K562 (cell line): ENCODE data around the gene MAN1A1. TPM values are rescaled to one million over a fixed set of nuclear protein-coding genes. Genes with fewer than 3 reads are reported as not detected.
A peak's percentile ranks its signal among the peaks of the same experiment; 100 is the strongest.

Experiments used
- ATAC-seq: fragments of 200-7000 bp; cut with Tn5 transposase; 3 replicates; pipeline ENCODE4 v1.9.1; 2020; ENCODE audit warnings: moderate library complexity
- BruUV-seq: library from RNA; stranded (reverse); fragments of 400-500 nt; replicated peaks from 2 replicates; lab custom pipeline; 2021; lab: Mats Ljungman, UMichigan
- CTCF ChIA-PET: fragments of 300-600 bp; formaldehyde crosslinking; extraction: SDS; loops from one replicate; lab custom pipeline; 2021; ENCODE audit warnings: low intra/inter-chr PET ratio; lab: Yijun Ruan, JAX
- POLR2A ChIA-PET: fragments of 300-600, 350-650 bp; sonication (Branson Sonifier 250); formaldehyde crosslinking; extraction: SDS; loops from one replicate; lab custom pipeline; 2021; ENCODE audit warnings: antibody characterized with exemption, inconsistent platforms; lab: Yijun Ruan, JAX
- DNase-seq, 4 experiments: peaks; one replicate each; pipeline versions ENCODE4 v3.0.0 to v3.0.0-alpha.2; 2011 to 2018; ENCODE audit warnings: low spot score in 3 of 4, mixed read lengths in 3 of 4; ENCODE audit errors: extremely low read depth in 1 of 4
- FAIRE-seq: peaks from 2 replicates; lab custom pipeline; 2011; peaks lifted over from hg19 to GRCh38; lab: Jason Lieb, UNC
- H2AFZ ChIP-seq: 2 replicates; pipeline ENCODE4 v1.6.0; 2011; ENCODE audit warnings: low read depth, low read length, control low read depth, inconsistent platforms
- H3K27ac ChIP-seq: fragments of 200-600 bp; 3 replicates; pipeline ENCODE4 v1.8.0; 2011; ENCODE audit warnings: low read depth, mild to moderate bottlenecking, control low read depth, inconsistent platforms, low read length, moderate library complexity, mixed read lengths; ENCODE audit errors: extremely low read depth
- H3K27me3 ChIP-seq, 2 experiments: fragments of 300-600 bp in 1 of 2; 2 replicates in 1 of 2; 3 replicates in 1 of 2; pipeline versions ENCODE4 v1.6.0 to v1.8.0; 2011; ENCODE audit warnings: inconsistent platforms in 2 of 2, low read length in 2 of 2, mild to moderate bottlenecking in 1 of 2, mixed read lengths in 1 of 2, moderate library complexity in 1 of 2; ENCODE audit not compliant: control insufficient read depth in 2 of 2, insufficient read depth in 2 of 2
- H3K36me3 ChIP-seq: fragments of 300-600 bp; 3 replicates; pipeline ENCODE4 v1.8.0; 2011; ENCODE audit warnings: mild to moderate bottlenecking, low read length, inconsistent platforms; ENCODE audit not compliant: control insufficient read depth, insufficient read depth
- H3K4me1 ChIP-seq, 2 experiments: fragments of 200-600 bp in 1 of 2; replicated peaks in 1 of 2; 2 replicates in 1 of 2; 3 replicates in 1 of 2; pipeline versions ENCODE4 v1.5.1 to v1.8.0; 2011; ENCODE audit warnings: inconsistent platforms in 2 of 2, low read length in 2 of 2, mild to moderate bottlenecking in 1 of 2, mixed read lengths in 1 of 2, moderate library complexity in 1 of 2; ENCODE audit not compliant: control insufficient read depth in 2 of 2, insufficient read depth in 2 of 2
- H3K4me2 ChIP-seq: 2 replicates; pipeline ENCODE4 v1.6.1; 2011; ENCODE audit warnings: low read length, control low read depth, inconsistent platforms, mixed read lengths; ENCODE audit not compliant: insufficient read depth
- H3K4me3 ChIP-seq: fragments of 200-600 bp; sonication (generic), shearing (Covaris generic); 2 replicates; pipeline ENCODE4 v1.5.1; 2016; ENCODE audit warnings: control low read depth, inconsistent platforms
- H3K79me2 ChIP-seq: fragments of 200-600 bp; 3 replicates; pipeline ENCODE4 v1.8.0; 2011; ENCODE audit warnings: low read length, inconsistent platforms; ENCODE audit not compliant: control insufficient read depth, insufficient read depth
- H3K9ac ChIP-seq, 2 experiments: 2 replicates each; pipeline versions ENCODE4 v1.6.0 to v1.6.1; 2011; ENCODE audit warnings: low read depth in 2 of 2, low read length in 2 of 2, control low read depth in 1 of 2, inconsistent platforms in 1 of 2, mild to moderate bottlenecking in 1 of 2, mixed read lengths in 1 of 2; ENCODE audit not compliant: insufficient read depth in 1 of 2
- H3K9me1 ChIP-seq: one replicate; pipeline ENCODE4 v1.6.0; 2011; ENCODE audit warnings: inconsistent platforms, mild to moderate bottlenecking, low read length, moderate library complexity; ENCODE audit not compliant: control insufficient read depth, insufficient read depth
- H3K9me3 ChIP-seq: replicated peaks from 2 replicates; pipeline ENCODE4 v1.5.1; 2011; ENCODE audit warnings: low read depth, low read length, inconsistent platforms; ENCODE audit not compliant: control insufficient read depth, insufficient read depth
- H4K20me1 ChIP-seq: replicated peaks from 2 replicates; pipeline ENCODE4 v1.6.1; 2011; ENCODE audit warnings: low read length, inconsistent platforms, mixed read lengths; ENCODE audit not compliant: control insufficient read depth, insufficient read depth
- DNMT1 ChIP-seq: fragments of 450-650 bp; IDR thresholded peaks from 2 replicates; pipeline ENCODE4 v1.6.1; 2016; ENCODE audit warnings: antibody characterized with exemption, mild to moderate bottlenecking
- FOS ChIP-seq: IDR thresholded peaks from 3 replicates; pipeline ENCODE4 v1.6.1; 2011; ENCODE audit not compliant: insufficient read length; ENCODE audit errors: extremely low read depth
- FOXK2 ChIP-seq, 2 experiments: fragments of 450-650 bp; IDR thresholded peaks in 1 of 2; conservative IDR thresholded peaks in 1 of 2; 2 replicates each; pipeline ENCODE4 v1.6.1; 2016; ENCODE audit warnings: low read depth in 2 of 2, mild to moderate bottlenecking in 1 of 2
- HOMEZ ChIP-seq: fragments of 250-450 bp; sonication (Bioruptor Pico); IDR thresholded peaks from 2 replicates; pipeline ENCODE4 v1.4.0; 2020; ENCODE audit warnings: mild to moderate bottlenecking, moderate library complexity
- HSF4 ChIP-seq: fragments of 250-450 bp; sonication (Bioruptor Pico); IDR thresholded peaks from 2 replicates; pipeline ENCODE4 v2.1.2; 2022; ENCODE audit warnings: mild to moderate bottlenecking, moderate library complexity, borderline replicate concordance
- NR3C1 ChIP-seq: sonication (generic); formaldehyde crosslinking; IDR thresholded peaks from 2 replicates; pipeline ENCODE4 v1.8.1; 2022; ENCODE audit warnings: missing genetic modification reagents
- PHB2 ChIP-seq: fragments of 450-650 bp; IDR thresholded peaks from 2 replicates; pipeline ENCODE4 v1.6.1; 2017; ENCODE audit warnings: low read depth
- PHTF2 ChIP-seq: fragments of 250-450 bp; sonication (Bioruptor Pico); IDR thresholded peaks from 2 replicates; pipeline ENCODE4 v1.5.0; 2021; ENCODE audit warnings: mild to moderate bottlenecking
- SPI1 ChIP-seq: IDR thresholded peaks from 2 replicates; pipeline ENCODE4 v1.6.1; 2011; ENCODE audit warnings: low read depth, low read length, control low read depth, borderline replicate concordance
- TBP ChIP-seq: optimal IDR thresholded peaks from 2 replicates; pipeline ENCODE3; 2011; ENCODE audit warnings: low read depth, low read length, improper control_type of control experiment
- TRIM28 ChIP-seq: fragments of 450-650 bp; IDR thresholded peaks from 2 replicates; pipeline ENCODE4 v1.6.1; 2017
- ZNF445 ChIP-seq: fragments of 250-450 bp; sonication (Bioruptor Pico); IDR thresholded peaks from 2 replicates; pipeline ENCODE4 v1.4.0; 2020; ENCODE audit warnings: low read depth, mild to moderate bottlenecking, moderate library complexity
- ZNF518B ChIP-seq: fragments of 250-450 bp; sonication (Bioruptor Pico); IDR thresholded peaks from 2 replicates; pipeline ENCODE4 v1.5.0; 2021; ENCODE audit warnings: mild to moderate bottlenecking, moderate library complexity
- WGBS: fragments of 100-300 bp; shearing (Covaris generic); methylation state at CpG from one replicate; pipeline ENCODE4 v1.1.6; 2016; ENCODE audit warnings: low coverage, mixed read lengths; ENCODE audit not compliant: insufficient coverage; ENCODE audit errors: missing lambda C conversion rate; 5-methylcytosine and 5-hydroxymethylcytosine counted together
- in situ Hi-C: fragments of 300-500 bp; cut with MboI; formaldehyde crosslinking; loops from 4 replicates; pipeline ENCODE4 v1.15.0; 2018; ENCODE audit warnings: inconsistent platforms, mixed read lengths
- intact Hi-C: fragments of 100-400 bp; cut with micrococcal nuclease; formaldehyde crosslinking; loops from 2 replicates; pipeline ENCODE4 v1.14.2; 2022
- polyA plus RNA-seq, 8 experiments: library from polyadenylated mRNA; depleted of rRNA in 4 of 8; stranded (reverse) in 5 of 8; unstranded in 3 of 8; fragments of >200 nt; fragmentation: Nextera tagmentation in 2 of 8; fragmentation: Illumina TruSeq in 1 of 8; extraction: Ambion mirVana in 2 of 8; extraction: Trizol in 1 of 8; gene quantifications; 2 replicates each; pipeline versions ENCODE4 v1.2.1 to v1.2.3, GENCODE V29; 2011 to 2014; ENCODE audit warnings: inconsistent platforms in 1 of 8, missing spikeins in 1 of 8
- total RNA-seq, 7 experiments: library from RNA; depleted of rRNA in 6 of 7; stranded (reverse); fragments of >200 nt in 6 of 7; fragmentation: Illumina TruSeq in 2 of 7; extraction: Trizol in 2 of 7; gene quantifications; 2 replicates each; pipeline versions ENCODE4 v1.2.1 to v1.2.3, GENCODE V29; 2011 to 2021; ENCODE audit warnings: low replicate concordance in 1 of 7

Gene MAN1A1
- total and polyA plus RNA-seq, 9 of the 15 experiments (the other 6 are each of a cell fraction or from before 2014, with no cell fraction given): 24.5 to 78.4 (median 59.7) TPM

- H3K9me1 ChIP-seq: no peaks in the 10 kb centered on the region
- H3K4me2 ChIP-seq: no peak overlapping the region
- TF ChIP-seq TBP (no peak), ZNF445 (CRISPR knock-in tag) (no peak)
- TF ChIP-seq, all 486 proteins: peak for 0
- 85% methylated on average over 4 of the region's 4 CpGs for WGBS
- Histone ChIP-seq H3K79me2 (peaks cover 8% of the 10 kb centered on the region; the same call in 1 of the 3 replicates), H3K27ac (no peak overlapping the region), H3K9me3 (no peaks in the 10 kb centered on the region), H4K20me1 (no peaks in the 10 kb centered on the region), H2AFZ (no peak overlapping the region), H3K27me3 (no peaks in the 10 kb centered on the region), H3K4me1 (no peaks in the 10 kb centered on the region), H3K4me3 (no peak overlapping the region), H3K9ac (no peak overlapping the region), H3K36me3 (peaks cover 92% of the 10 kb centered on the region)
- ChIA-PET CTCF (no interaction called here), POLR2A (interaction anchor here (0.6 to 0.7 kb wide), 3 partner anchors 10 to 339 kb away, joined by 3 to 4 read pairs (median 4); no protein-coding TSS in a partner anchor)
- in situ Hi-C loops (no loop called here), intact Hi-C loops (no loop called here)
- no TSS peak for BruUV-seq
- no peak for DNase-seq
- no peak for FAIRE-seq
- no peak for ATAC-seq
Observed at GRCh38 chr6:119196715-119197114, 152.8 kb downstream of the MAN1A1 start.

- BruUV-seq: no TSS peak
- ATAC-seq: no peak
- peak; percentile 11 for FAIRE-seq
- H3K27me3 ChIP-seq: no peaks in the 10 kb centered on the region
- H3K9me1 ChIP-seq: no peaks in the 10 kb centered on the region
- in situ Hi-C loops (no loop called here), intact Hi-C loops (no loop called here)
- H3K79me2 ChIP-seq: peaks cover 5% of the 10 kb centered on the region; the same call in 1 of the 3 replicates
- POLR2A ChIA-PET: no interaction called here
- no peaks in the 10 kb centered on the region for H3K4me1 ChIP-seq
- H3K36me3 ChIP-seq: peaks cover 92% of the 10 kb centered on the region
- H3K27ac ChIP-seq: no peak overlapping the region
- no peaks in the 10 kb centered on the region for H3K9me3 ChIP-seq
- no peak for DNase-seq
- no peaks in the 10 kb centered on the region for H4K20me1 ChIP-seq
- CTCF ChIA-PET: no interaction called here
- no peak overlapping the region for H2AFZ ChIP-seq
- no peak overlapping the region for H3K9ac ChIP-seq
- no peak overlapping the region for H3K4me2 ChIP-seq
- 92% methylated on average over 5 of the region's 5 CpGs for WGBS
- no peak overlapping the region for H3K4me3 ChIP-seq
- TF ChIP-seq HOMEZ (CRISPR knock-in tag) (no peak), FOS (no peak), HSF4 (no peak), PHTF2 (CRISPR knock-in tag) (no peak), FOXK2 (conservative IDR thresholded peaks at IDR 0.05 in 1 of 2, IDR thresholded peaks at IDR 0.05 in 1 of 2; ENCODE audit: low read depth in 2 of 2) (no peak), TRIM28 (no peak), PHB2 (no peak), ZNF518B (CRISPR knock-in tag) (no peak), SPI1 (no peak), DNMT1 (no peak), NR3C1 (CRISPR knock-in tag) (no peak)
Observed at GRCh38 chr6:119195848-119196247, 153.7 kb downstream of the MAN1A1 start.
